IMR-90 (cell line): Measurements from ENCODE around the gene DNAJB5. TPM values are rescaled to one million over a fixed set of nuclear protein-coding genes. Genes with fewer than 3 reads are reported as not detected.
A peak's percentile ranks its signal among the peaks of the same experiment; 100 is the strongest.

ENCODE experiments used
- ATAC-seq: fragments of 200-7000 bp; cut with Tn5 transposase; 2 replicates; pipeline ENCODE4 v1.9.1; 2020; ENCODE audit warnings: low read depth, mild to moderate bottlenecking, moderate library complexity
- BruUV-seq: library from RNA; stranded (reverse); fragments of 400-500 nt; replicated peaks from 2 replicates; lab custom pipeline; 2021; lab: Mats Ljungman, UMichigan
- CTCF ChIA-PET: fragments of 300-600 bp; formaldehyde crosslinking; extraction: SDS; loops from one replicate; lab custom pipeline; 2021; ENCODE audit warnings: antibody characterized with exemption; lab: Yijun Ruan, JAX
- POLR2A ChIA-PET: fragments of 300-600 bp; sonication (Branson Sonifier 250); formaldehyde crosslinking; loops from one replicate; lab custom pipeline; 2022; ENCODE audit warnings: antibody characterized with exemption; ENCODE audit not compliant: unreplicated experiment; lab: Charles Lee
- DNase-seq: peaks from one replicate; pipeline ENCODE4 v3.0.0; 2013
- H2AFZ ChIP-seq: replicated peaks from 2 replicates; pipeline ENCODE3; 2013; ENCODE audit warnings: low read length, mild to moderate bottlenecking; ENCODE audit not compliant: poor library complexity
- H2AK5ac ChIP-seq: 2 replicates; pipeline ENCODE4 v1.6.1; 2013; ENCODE audit warnings: low read depth, low read length, inconsistent platforms
- H2AK9ac ChIP-seq: replicated peaks from 2 replicates; pipeline ENCODE3; 2013; ENCODE audit warnings: mild to moderate bottlenecking, low read depth, low read length, moderate library complexity; ENCODE audit not compliant: poor library complexity
- H2BK120ac ChIP-seq: 2 replicates; pipeline ENCODE4 v1.6.1; 2013; ENCODE audit warnings: low read depth, low read length, inconsistent platforms
- H2BK15ac ChIP-seq: 3 replicates; pipeline ENCODE4 v1.6.1; 2013; ENCODE audit warnings: low read depth, low read length, inconsistent platforms
- H2BK20ac ChIP-seq: 2 replicates; pipeline ENCODE4 v1.6.1; 2013; ENCODE audit warnings: low read depth, mild to moderate bottlenecking, inconsistent platforms, low read length, moderate library complexity
- H2BK5ac ChIP-seq: 2 replicates; pipeline ENCODE4 v1.6.1; 2013; ENCODE audit warnings: mild to moderate bottlenecking, low read depth, low read length, inconsistent platforms; ENCODE audit not compliant: poor library complexity, severe bottlenecking
- H3K14ac ChIP-seq: replicated peaks from 2 replicates; pipeline ENCODE4 v1.6.1; 2013; ENCODE audit warnings: low read depth, low read length, inconsistent platforms
- H3K18ac ChIP-seq: 2 replicates; pipeline ENCODE4 v1.6.1; 2013; ENCODE audit warnings: low read depth, low read length, control low read depth
- H3K23ac ChIP-seq: 2 replicates; pipeline ENCODE4 v1.6.1; 2013; ENCODE audit warnings: low read depth, low read length, inconsistent platforms
- H3K27ac ChIP-seq: 2 replicates; pipeline ENCODE4 v1.5.1; 2013; ENCODE audit warnings: mild to moderate bottlenecking, control low read depth, low read length; ENCODE audit not compliant: insufficient read depth
- H3K27me3 ChIP-seq: 2 replicates; pipeline ENCODE4 v1.6.1; 2013; ENCODE audit warnings: low read length; ENCODE audit not compliant: control insufficient read depth, insufficient read depth
- H3K36me3 ChIP-seq: 2 replicates; pipeline ENCODE4 v1.6.1; 2013; ENCODE audit warnings: low read length, mixed read lengths; ENCODE audit not compliant: control insufficient read depth, insufficient read depth
- H3K4ac ChIP-seq: 2 replicates; pipeline ENCODE4 v1.6.1; 2013; ENCODE audit warnings: low read depth, low read length, inconsistent platforms
- H3K4me1 ChIP-seq: 2 replicates; pipeline ENCODE4 v1.6.1; 2013; ENCODE audit warnings: low read length, mixed read lengths; ENCODE audit not compliant: control insufficient read depth, insufficient read depth
- H3K4me2 ChIP-seq: 2 replicates; pipeline ENCODE4 v1.6.1; 2013; ENCODE audit warnings: low read depth, mild to moderate bottlenecking, control low read depth, low read length, moderate library complexity
- H3K4me3 ChIP-seq: 2 replicates; pipeline ENCODE4 v1.5.1; 2013; ENCODE audit warnings: low read depth, mild to moderate bottlenecking, control low read depth, low read length, moderate library complexity; ENCODE audit not compliant: insufficient read depth
- H3K56ac ChIP-seq: 2 replicates; pipeline ENCODE4 v1.6.1; 2013; ENCODE audit warnings: low read length, inconsistent platforms; ENCODE audit not compliant: insufficient read depth; ENCODE audit errors: extremely low read depth
- H3K79me1 ChIP-seq, 2 experiments: 2 replicates each; pipeline ENCODE4 v1.6.1; 2013; ENCODE audit warnings: low read length in 2 of 2, inconsistent platforms in 1 of 2, low read depth in 1 of 2
- H3K9ac ChIP-seq: 2 replicates; pipeline ENCODE4 v1.6.1; 2013; ENCODE audit warnings: low read depth, low read length, control low read depth
- H3K9me1 ChIP-seq: 2 replicates; pipeline ENCODE4 v1.6.1; 2013; ENCODE audit warnings: low read length, inconsistent platforms; ENCODE audit not compliant: insufficient read depth
- H3K9me3 ChIP-seq: 2 replicates; pipeline ENCODE4 v1.6.1; 2013; ENCODE audit warnings: low read length; ENCODE audit not compliant: control insufficient read depth, insufficient read depth
- H4K20me1 ChIP-seq: 2 replicates; pipeline ENCODE4 v1.6.1; 2013; ENCODE audit warnings: low read length, inconsistent platforms; ENCODE audit not compliant: insufficient read depth
- H4K5ac ChIP-seq: 2 replicates; pipeline ENCODE4 v1.6.1; 2013; ENCODE audit warnings: mild to moderate bottlenecking, low read depth, low read length, control low read depth
- H4K8ac ChIP-seq, 2 experiments: 2 replicates each; pipeline ENCODE4 v1.6.1; 2013; ENCODE audit warnings: low read depth in 2 of 2, low read length in 2 of 2, control low read depth in 1 of 2, inconsistent platforms in 1 of 2
- H4K91ac ChIP-seq: 2 replicates; pipeline ENCODE4 v1.6.1; 2013; ENCODE audit warnings: low read depth, low read length, inconsistent platforms; ENCODE audit not compliant: insufficient read depth
- CEBPB ChIP-seq: IDR thresholded peaks from 2 replicates; pipeline ENCODE4 v1.6.1; 2012; ENCODE audit warnings: low read depth, low read length, improper control_type of control experiment
- MAZ ChIP-seq: IDR thresholded peaks from 2 replicates; pipeline ENCODE4 v1.6.1; 2012; ENCODE audit warnings: low read depth, mild to moderate bottlenecking, low read length, improper control_type of control experiment, moderate library complexity, borderline replicate concordance
- NFE2L2 ChIP-seq: fragments of 150-350 bp; IDR thresholded peaks from 2 replicates; pipeline ENCODE4 v1.6.1; 2016; ENCODE audit warnings: low read depth, mild to moderate bottlenecking, low read length
- USF2 ChIP-seq: fragments of 150-350 bp; IDR thresholded peaks from 2 replicates; pipeline ENCODE4 v1.6.1; 2017; ENCODE audit warnings: mild to moderate bottlenecking, antibody characterized with exemption, low read length, low read depth
- dilution Hi-C: fragments of 300-500 bp; cut with HindIII; formaldehyde crosslinking; loops from one replicate; pipeline ENCODE4 v1.14.3; 2018; ENCODE audit warnings: low sequenced_read_pairs; ENCODE audit not compliant: unreplicated experiment
- in situ Hi-C: fragments of 300-500 bp; cut with MboI; formaldehyde crosslinking; loops from 3 replicates; pipeline ENCODE4 v1.14.3; 2019; ENCODE audit warnings: low sequenced_read_pairs, inconsistent platforms, mixed read lengths
- intact Hi-C: fragments of 100-400 bp; cut with micrococcal nuclease; formaldehyde crosslinking; loops from 2 replicates; pipeline ENCODE4 v1.10.0; 2022
- polyA plus RNA-seq, 3 experiments: library from polyadenylated mRNA; depleted of rRNA; stranded (reverse); fragments of >200 nt; gene quantifications; 2 replicates each; pipeline ENCODE4 v1.2.3, GENCODE V29; 2012; ENCODE audit warnings: low replicate concordance in 1 of 3
- total RNA-seq: library from RNA; depleted of rRNA; stranded (reverse); fragments of >200 nt; gene quantifications from 2 replicates; pipeline ENCODE4 v1.2.3, GENCODE V29; 2012

The DNAJB5 gene
- total and polyA plus RNA-seq, 2 of the 4 experiments (the other 2 are of a cell fraction): 11.4 to 14.9 TPM

DNA sequence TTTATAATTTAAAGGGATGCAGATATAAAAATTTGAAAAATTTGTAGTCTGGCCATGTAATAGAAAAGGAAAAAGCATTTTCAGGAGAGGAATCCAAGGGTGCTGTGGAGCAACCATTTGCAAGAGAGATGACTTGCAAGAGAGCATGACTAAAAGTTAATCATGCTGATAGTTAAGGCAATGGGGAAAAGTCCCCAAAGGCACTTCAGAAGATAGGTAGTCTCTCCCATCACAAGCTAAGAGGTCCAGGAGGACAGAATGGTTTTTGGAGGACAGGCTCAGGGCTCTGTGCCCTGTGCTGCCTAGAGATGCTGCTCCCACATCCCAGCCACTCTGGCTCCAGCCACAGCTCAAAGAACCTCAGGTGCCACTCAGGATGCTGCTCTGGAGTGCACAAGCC is 38.8 kb downstream of the DNAJB5 start:
- H3K18ac ChIP-seq: no peak overlapping the region
- no TSS peak for BruUV-seq
- H3K56ac ChIP-seq: no peak overlapping the region
- ChIA-PET CTCF (interaction anchor here (0.6 to 1.3 kb wide), 2 partner anchors 31 to 53 kb away, joined by 3 read pairs; no protein-coding TSS in a partner anchor), POLR2A (no interaction called here)
- ATAC-seq: no peak
- dilution Hi-C loops: no loop called here
- DNase-seq: peak; percentile 33
- no peak overlapping the region for H2BK20ac ChIP-seq
- no peak overlapping the region for H4K8ac ChIP-seq
- peaks cover 7% of the 10 kb centered on the region for H3K4me1 ChIP-seq
- no peak overlapping the region for H2BK120ac ChIP-seq
- H2BK5ac ChIP-seq: no peak overlapping the region
- H3K27me3 ChIP-seq: no peaks in the 10 kb centered on the region
- H3K23ac ChIP-seq: no peak overlapping the region
- in situ Hi-C loops: no loop called here
- H2AK5ac ChIP-seq: no peak overlapping the region
- intact Hi-C loops: no loop called here
- H2BK15ac ChIP-seq: no peak overlapping the region
- no peak overlapping the region for H3K4ac ChIP-seq
- TF ChIP-seq CEBPB: peak; percentile 49; the same call in 1 of the 2 replicates
- TF ChIP-seq NFE2L2: no peak
- TF ChIP-seq MAZ: no peak
- no peak for TF ChIP-seq USF2
- H4K5ac ChIP-seq: no peak overlapping the region
- no peak overlapping the region for H2AK9ac ChIP-seq
- H3K14ac ChIP-seq: no peak overlapping the region
- H4K91ac ChIP-seq: no peak overlapping the region
- H3K9me1 ChIP-seq: peaks cover 8% of the 10 kb centered on the region; the same call in 1 of the 2 replicates
- no peak overlapping the region for H3K27ac ChIP-seq
- no peak overlapping the region for H3K4me2 ChIP-seq
- no peaks in the 10 kb centered on the region for H3K36me3 ChIP-seq
- no peak overlapping the region for H3K9ac ChIP-seq
- H3K4me3 ChIP-seq: no peak overlapping the region
- H3K9me3 ChIP-seq: no peaks in the 10 kb centered on the region
- no peaks in the 10 kb centered on the region for H3K79me1 ChIP-seq
- no peak overlapping the region for H2AFZ ChIP-seq
- no peaks in the 10 kb centered on the region for H4K20me1 ChIP-seq
